Testis (tissue), 2 donors: ENCODE data around the gene MEGF11.

Source experiments
- CTCF ChIP-seq, 3 experiments: fragments of 450-650 bp in 2 of 3; fragments of 200-600 bp in 1 of 3; sonication (generic) in 1 of 3; IDR thresholded peaks; one replicate each; pipeline ENCODE4 v1.5.1; 2016 to 2019; ENCODE audit warnings: antibody characterized with exemption in 3 of 3, mild to moderate bottlenecking in 2 of 3, moderate library complexity in 1 of 3
- POLR2A ChIP-seq: fragments of 450-650 bp; IDR thresholded peaks from one replicate; pipeline ENCODE4 v1.6.1; 2017; ENCODE audit warnings: antibody characterized with exemption, mild to moderate bottlenecking, moderate library complexity

GRCh38 chr15:65869126-65869953 lies 384.2 kb downstream of the MEGF11 start, which contains the start of gene RAB11A:
- no peak for TF ChIP-seq CTCF (IDR thresholded peaks at IDR 0.05)
- TF ChIP-seq POLR2A = peak; percentile 93
